Neural cell (in vitro differentiated cells): ENCODE measurements around the gene FSTL5.

Experiments used
- RAD21 ChIP-seq: fragments of 450-650 bp; conservative IDR thresholded peaks from 2 replicates; pipeline ENCODE4 v1.6.1; 2014; ENCODE audit warnings: antibody characterized with exemption, mild to moderate bottlenecking, moderate library complexity
- SMC3 ChIP-seq: fragments of 450-650 bp; conservative IDR thresholded peaks from 2 replicates; pipeline ENCODE4 v1.6.1; 2014; ENCODE audit warnings: antibody characterized with exemption, mild to moderate bottlenecking, moderate library complexity; ENCODE audit not compliant: poor library complexity
- TAF1 ChIP-seq: IDR thresholded peaks from 2 replicates; pipeline ENCODE4 v1.6.1; 2012; ENCODE audit warnings: low read depth
- TF ChIP-seq, protein P1 (sequence below): fragments of 450-650 bp; IDR thresholded peaks from 2 replicates; pipeline ENCODE4 v1.5.1; 2014; ENCODE audit warnings: antibody characterized with exemption, mild to moderate bottlenecking, moderate library complexity; ENCODE audit not compliant: poor library complexity, severe bottlenecking

GRCh38 chr4:161364681-161365080 is 799.1 kb downstream of the FSTL5 start:
- TF ChIP-seq RAD21 (no peak), SMC3 (no peak), TAF1 (no peak)
- TF ChIP-seq, protein P1, sequence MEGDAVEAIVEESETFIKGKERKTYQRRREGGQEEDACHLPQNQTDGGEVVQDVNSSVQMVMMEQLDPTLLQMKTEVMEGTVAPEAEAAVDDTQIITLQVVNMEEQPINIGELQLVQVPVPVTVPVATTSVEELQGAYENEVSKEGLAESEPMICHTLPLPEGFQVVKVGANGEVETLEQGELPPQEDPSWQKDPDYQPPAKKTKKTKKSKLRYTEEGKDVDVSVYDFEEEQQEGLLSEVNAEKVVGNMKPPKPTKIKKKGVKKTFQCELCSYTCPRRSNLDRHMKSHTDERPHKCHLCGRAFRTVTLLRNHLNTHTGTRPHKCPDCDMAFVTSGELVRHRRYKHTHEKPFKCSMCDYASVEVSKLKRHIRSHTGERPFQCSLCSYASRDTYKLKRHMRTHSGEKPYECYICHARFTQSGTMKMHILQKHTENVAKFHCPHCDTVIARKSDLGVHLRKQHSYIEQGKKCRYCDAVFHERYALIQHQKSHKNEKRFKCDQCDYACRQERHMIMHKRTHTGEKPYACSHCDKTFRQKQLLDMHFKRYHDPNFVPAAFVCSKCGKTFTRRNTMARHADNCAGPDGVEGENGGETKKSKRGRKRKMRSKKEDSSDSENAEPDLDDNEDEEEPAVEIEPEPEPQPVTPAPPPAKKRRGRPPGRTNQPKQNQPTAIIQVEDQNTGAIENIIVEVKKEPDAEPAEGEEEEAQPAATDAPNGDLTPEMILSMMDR: no peak
